IPS-NIHi11 (cell line): Measurements from ENCODE around the gene CFC1.
"Not testable (repeated sequence)": the region's sequence is repeated elsewhere in the genome, so short reads cannot be mapped to it uniquely, and the experiment has no call there.

Experiments
- DNase-seq: peaks from one replicate; pipeline ENCODE4 v3.0.0; 2012; ENCODE audit warnings: mixed read lengths, low spot score

The CFC1 gene

GRCh38 chr2:130599393-130599792, at the start of gene CFC1:
Gene CFC1 (minus strand): TSS chr2:130599575. CDS start chr2:130599287, 288 bp downstream.
- DNase-seq: not testable (repeated sequence)

DNA sequence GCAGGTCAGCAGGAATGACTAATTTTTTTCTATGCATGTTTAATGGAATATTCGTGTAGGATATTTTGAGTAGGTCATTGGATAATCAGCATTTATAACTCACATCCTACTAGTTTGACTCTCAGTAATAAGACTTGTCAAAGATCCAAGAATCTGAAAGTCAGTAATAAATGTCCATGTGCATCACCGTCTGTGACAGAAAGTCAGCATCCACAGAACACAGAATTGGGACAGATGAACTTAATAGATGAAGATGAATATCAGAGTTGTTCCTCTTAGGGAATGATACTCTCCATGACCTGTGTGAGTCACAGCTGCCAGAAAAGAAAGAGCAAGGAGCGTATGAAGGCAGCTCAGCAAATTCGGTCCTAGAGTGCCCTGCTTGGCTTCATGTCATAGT, 42.3 kb upstream of the CFC1 start:
- not testable (repeated sequence) for DNase-seq

GRCh38 chr2:130638973-130639372, 39.6 kb upstream of the CFC1 start:
- DNase-seq: not testable (repeated sequence)

DNA sequence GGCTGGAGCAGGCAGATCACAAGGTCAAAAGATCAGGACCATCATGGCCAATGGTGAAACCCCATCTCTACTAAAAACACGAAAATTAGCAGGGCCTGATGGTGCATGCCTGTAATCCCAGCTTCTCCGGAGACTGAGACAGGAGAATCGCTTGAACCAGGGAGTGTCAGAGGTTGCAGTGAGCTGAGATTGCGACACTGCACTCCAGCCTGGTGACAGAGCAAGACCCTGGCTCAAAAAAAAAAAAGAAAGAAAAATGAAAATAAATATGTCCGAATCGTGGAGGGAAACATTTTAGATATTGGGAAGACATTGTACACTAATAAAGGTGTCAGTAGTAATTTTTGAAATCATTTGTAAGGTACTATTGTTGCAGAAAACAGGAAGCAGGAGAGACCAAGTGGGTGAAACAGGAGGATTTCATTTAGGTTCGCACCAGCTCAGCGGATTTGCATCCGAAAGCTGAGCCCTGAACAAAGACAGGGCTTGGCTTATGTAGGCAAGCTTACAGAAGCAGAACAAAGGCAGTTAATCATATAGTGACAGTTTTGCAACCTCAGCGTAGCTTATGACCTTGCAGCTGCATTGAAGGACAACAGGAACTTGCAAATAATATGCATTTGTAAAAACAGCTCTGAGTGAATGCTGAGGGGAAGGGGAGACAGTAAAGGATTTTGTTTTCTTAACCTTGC, 29.6 kb upstream of the CFC1 start:
- DNase-seq: not testable (repeated sequence)

DNA sequence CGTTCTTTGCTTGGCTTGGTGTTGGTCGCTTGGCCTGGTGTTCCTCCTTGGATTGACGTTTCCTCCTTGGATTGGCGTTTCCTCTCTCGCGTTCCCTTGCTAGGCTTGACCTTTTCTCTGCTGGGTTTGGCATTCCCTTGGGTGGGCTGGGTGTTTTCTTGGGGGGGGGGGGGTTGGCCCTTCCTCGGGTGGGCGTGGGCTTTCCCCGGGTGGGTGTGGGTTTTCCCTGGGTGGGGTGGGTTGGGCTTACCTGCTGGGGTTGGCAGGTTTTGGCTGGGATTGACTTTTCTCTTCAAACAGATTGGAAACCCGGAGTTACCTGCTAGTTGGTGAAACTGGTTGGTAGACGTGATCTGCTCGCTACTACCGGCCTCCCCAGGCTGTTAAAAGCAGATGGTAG, 11.8 kb upstream of the CFC1 start, which contains the start of gene POTEJ:
Gene POTEJ (plus strand): TSS at position 301 of the 400 bp plus-strand sequence. CDS start 93 bp downstream, at position 394.
- DNase-seq: not testable (repeated sequence)

GRCh38 chr2:130610486-130610885, 11.1 kb upstream of the CFC1 start:
- not testable (repeated sequence) for DNase-seq

- not testable (repeated sequence) for DNase-seq
These were observed 9.9 kb upstream of the CFC1 start for GRCh38 chr2:130609002-130609920.

- DNase-seq: not testable (repeated sequence)
These were observed 9.1 kb upstream of the CFC1 start for GRCh38 chr2:130608276-130609001.

GRCh38 chr2:130601648-130602302, 2.4 kb upstream of the CFC1 start:
- DNase-seq: not testable (repeated sequence)

GRCh38 chr2:130599926-130600325, 551 bp upstream of the CFC1 start:
- not testable (repeated sequence) for DNase-seq

- not testable (repeated sequence) for DNase-seq
These were observed 912 bp downstream of the CFC1 start for GRCh38 chr2:130598463-130598862.

DNA sequence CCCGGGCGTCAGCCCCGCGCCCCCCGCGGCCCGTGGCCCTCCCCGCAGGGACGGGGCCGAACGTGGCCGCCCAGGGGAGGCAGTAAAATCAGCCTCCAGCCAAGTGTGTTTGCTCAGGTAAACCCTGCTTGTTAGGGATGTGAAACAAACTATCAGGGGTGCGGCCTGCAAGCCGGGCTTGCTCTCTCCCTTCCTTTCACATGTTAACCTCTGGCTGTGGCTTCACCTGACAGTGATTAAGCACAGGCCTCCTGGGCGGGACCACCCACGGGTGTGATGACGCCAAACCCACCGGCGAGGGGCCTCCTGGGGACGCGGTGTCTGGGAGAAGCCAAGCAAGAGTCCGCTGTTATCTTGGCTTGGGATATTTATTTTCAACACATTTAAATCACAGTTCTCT, 1.4 kb downstream of the CFC1 start:
- DNase-seq: not testable (repeated sequence)

DNA sequence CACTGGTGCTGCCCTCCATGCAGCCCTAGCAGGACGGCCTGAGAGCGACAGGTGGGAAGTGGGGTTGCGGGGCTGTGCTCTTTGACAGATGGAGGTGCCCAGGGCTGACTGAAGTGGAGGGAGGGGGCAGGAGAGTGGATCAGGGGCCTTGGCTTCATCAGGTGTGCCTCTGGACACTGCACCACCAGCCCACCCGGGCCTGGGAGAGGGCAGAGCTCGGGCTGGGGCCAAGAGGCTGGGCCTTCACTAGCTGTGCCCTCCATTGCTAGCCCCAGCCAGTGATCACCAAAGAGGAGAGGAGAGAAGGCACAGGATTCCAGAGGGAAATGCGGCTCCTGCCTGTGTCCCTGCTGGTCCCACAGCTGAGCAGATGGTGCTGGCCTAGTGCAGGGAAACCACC, 2.6 kb downstream of the CFC1 start:
- DNase-seq: not testable (repeated sequence)

DNA sequence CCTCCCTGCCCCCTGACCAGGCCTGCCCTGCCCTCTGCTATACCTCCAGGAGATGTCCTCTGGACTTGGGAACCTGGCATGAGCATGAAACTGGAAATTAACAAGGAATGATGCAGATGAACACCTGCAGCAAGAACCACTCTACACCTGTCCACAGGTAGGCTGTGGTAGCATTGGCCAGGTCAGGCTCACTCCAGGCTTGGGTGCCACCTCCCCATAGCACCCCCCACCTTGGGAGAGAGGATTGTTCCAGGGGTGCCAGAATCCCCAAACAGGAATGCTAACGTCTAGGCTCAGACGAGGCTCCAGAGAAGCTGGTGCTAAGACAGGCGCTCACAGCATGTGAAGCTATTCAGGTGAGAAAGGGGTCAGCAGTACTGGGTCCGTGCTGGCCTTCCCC, 5.4 kb downstream of the CFC1 start:
- DNase-seq: not testable (repeated sequence)

GRCh38 chr2:130592791-130593414, 6.5 kb downstream of the CFC1 start:
- not testable (repeated sequence) for DNase-seq

DNA sequence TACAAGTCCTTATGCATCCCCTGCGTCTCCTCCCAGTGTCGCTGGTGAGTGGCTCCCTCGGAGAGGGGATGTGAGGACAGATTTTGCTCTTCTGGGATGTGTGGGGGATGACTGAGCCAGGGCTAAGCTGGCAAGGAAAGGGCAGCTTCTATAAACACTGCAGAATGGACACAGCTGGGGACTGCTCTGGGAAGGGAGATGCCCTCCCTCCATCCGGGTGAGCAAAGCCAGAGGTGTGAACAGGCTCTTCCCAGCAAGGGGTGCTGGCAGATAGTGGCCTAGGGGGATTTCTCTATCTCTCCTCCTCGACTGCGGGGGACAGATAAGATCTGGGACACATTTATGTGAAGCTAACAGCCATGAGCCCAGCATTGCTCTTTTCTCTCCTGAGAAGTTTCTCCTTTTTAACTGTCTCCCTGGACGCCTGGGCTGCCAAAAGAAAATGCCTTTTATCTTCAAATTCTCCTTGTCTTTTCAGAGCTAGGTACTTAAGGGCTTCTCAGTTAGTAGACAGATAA, 8.5 kb downstream of the CFC1 start:
- DNase-seq: not testable (repeated sequence)

DNA sequence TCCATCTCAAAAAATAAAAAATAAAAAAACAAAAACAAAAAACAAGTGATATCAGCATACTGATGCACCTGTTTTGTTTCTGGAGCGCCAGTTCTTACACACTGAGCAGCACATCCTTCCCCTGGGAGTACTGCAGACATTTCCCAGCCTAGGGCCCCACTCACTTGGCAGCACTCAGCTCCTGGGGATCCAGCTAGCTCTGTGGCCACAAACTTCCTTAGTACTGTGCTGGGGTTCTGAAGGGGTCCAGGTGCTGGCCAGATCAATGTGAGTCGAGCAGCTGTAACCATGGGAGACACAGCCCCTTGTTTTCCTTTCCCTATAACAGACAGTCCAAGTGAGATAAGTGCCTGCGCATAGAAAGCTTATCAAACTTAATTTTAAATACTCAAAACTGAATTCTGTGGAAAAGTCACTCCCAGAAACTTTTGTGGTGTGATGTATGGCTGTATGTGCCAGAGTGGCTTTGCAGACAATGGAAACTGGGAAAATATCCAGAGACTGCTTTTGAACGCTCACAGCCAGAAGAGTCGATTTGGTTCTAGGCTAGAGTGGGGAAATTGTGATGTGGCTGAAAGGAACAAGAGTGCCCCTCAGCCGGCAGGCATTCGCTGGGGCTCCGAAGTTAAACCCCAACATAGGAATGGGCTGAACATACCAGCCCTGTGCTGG, 9.1 kb downstream of the CFC1 start:
- not testable (repeated sequence) for DNase-seq

DNA sequence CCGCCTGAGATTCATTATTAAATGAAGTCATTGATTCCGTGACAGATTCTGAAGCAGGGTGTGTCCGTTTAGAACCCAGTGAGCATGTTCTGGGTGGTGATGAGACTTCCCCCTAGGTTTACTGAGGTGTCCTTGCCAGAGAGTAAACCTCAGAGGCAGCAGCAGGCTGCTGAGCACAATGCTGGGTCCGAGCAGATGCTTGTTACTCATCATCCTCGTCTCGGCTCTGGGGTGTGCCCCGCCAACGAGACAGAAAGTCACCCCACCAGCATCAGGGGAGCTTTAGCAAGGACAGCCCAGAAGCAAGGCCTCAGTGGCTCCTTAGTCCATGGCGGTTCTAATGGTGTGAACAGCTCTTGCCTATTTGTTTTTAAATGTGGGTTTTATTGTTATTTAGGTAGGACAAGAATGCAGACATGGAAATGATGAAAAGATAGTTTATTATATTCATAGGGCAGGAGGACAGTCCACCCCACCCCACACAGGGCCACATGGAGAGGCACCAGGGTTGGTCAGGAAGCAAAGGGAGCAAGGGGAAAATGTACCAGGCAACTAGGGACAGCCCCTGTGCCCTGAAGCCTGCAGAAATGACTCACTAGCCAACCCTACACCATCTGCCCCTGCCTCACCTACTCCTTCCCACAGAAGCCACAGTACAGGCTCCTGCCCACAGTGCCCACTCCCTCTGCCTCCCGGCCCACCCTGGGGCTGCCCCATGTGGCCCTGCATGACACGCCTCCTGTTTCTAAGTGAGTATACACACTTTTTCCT, 10.5 kb downstream of the CFC1 start:
- not testable (repeated sequence) for DNase-seq

GRCh38 chr2:130584726-130585125, 14.6 kb downstream of the CFC1 start:
- DNase-seq: not testable (repeated sequence)
